H1 (cell line): ENCODE results near the gene SNX27. TPM values are rescaled to one million over a fixed set of nuclear protein-coding genes. Genes with fewer than 3 reads are reported as not detected.

Experiments
- CTCF ChIA-PET: fragments of 300-600 bp; sonication (Branson Sonifier 250); formaldehyde crosslinking; loops from one replicate; lab custom pipeline; 2021; ENCODE audit not compliant: partially characterized antibody; lab: Charles Lee
- POLR2A ChIA-PET: fragments of 300-600 bp; sonication (Branson Sonifier 250); formaldehyde crosslinking; loops from one replicate; lab custom pipeline; 2021; ENCODE audit warnings: inconsistent platforms; ENCODE audit not compliant: partially characterized antibody; lab: Charles Lee
- DNase-seq, 2 experiments: peaks; one replicate each; pipeline versions ENCODE4 v3.0.0 to v3.0.0-alpha.2; 2010 to 2022; ENCODE audit warnings: low spot score in 2 of 2, low read depth in 1 of 2, mixed read lengths in 1 of 2
- FAIRE-seq: peaks from 2 replicates; lab custom pipeline; 2011; peaks lifted over from hg19 to GRCh38; lab: Jason Lieb, UNC
- H2AFZ ChIP-seq: 2 replicates; pipeline ENCODE4 v1.8.1; 2012; ENCODE audit warnings: low read length, inconsistent platforms
- H2AK5ac ChIP-seq: 2 replicates; pipeline ENCODE4 v1.6.1; 2013; ENCODE audit warnings: low read depth, low read length
- H2BK120ac ChIP-seq: replicated peaks from 2 replicates; pipeline ENCODE3; 2013; ENCODE audit warnings: low read depth, low read length, inconsistent platforms
- H2BK12ac ChIP-seq: 2 replicates; pipeline ENCODE4 v1.6.1; 2013; ENCODE audit warnings: low read depth, low read length
- H2BK15ac ChIP-seq: 2 replicates; pipeline ENCODE4 v1.6.1; 2013; ENCODE audit warnings: low read length
- H2BK20ac ChIP-seq: 2 replicates; pipeline ENCODE4 v1.6.1; 2013; ENCODE audit warnings: low read length
- H2BK5ac ChIP-seq: 2 replicates; pipeline ENCODE4 v1.6.1; 2013; ENCODE audit warnings: low read depth, low read length
- H3K14ac ChIP-seq: 2 replicates; pipeline ENCODE4 v1.6.1; 2013; ENCODE audit warnings: inconsistent platforms; ENCODE audit not compliant: insufficient read length
- H3K18ac ChIP-seq: 2 replicates; pipeline ENCODE4 v1.6.1; 2013; ENCODE audit warnings: low read length; ENCODE audit errors: extremely low read depth
- H3K23ac ChIP-seq: 2 replicates; pipeline ENCODE4 v1.6.1; 2013; ENCODE audit warnings: inconsistent platforms; ENCODE audit not compliant: insufficient read length
- H3K23me2 ChIP-seq: 2 replicates; pipeline ENCODE4 v1.6.1; 2013; ENCODE audit warnings: low read depth, low read length
- H3K27ac ChIP-seq: 2 replicates; pipeline ENCODE4 v1.6.1; 2011; ENCODE audit warnings: low read depth, low read length, inconsistent platforms
- H3K27me3 ChIP-seq, 4 experiments: replicated peaks in 1 of 4; 1 replicate in 1 of 4; 2 replicates in 3 of 4; pipeline versions ENCODE4 v1.6.1 to v1.8.1; 2011 to 2013; ENCODE audit warnings: low read length in 3 of 4, mild to moderate bottlenecking in 3 of 4, inconsistent platforms in 2 of 4, mixed read lengths in 2 of 4, moderate library complexity in 1 of 4; ENCODE audit not compliant: control insufficient read depth in 3 of 4, insufficient read depth in 3 of 4; ENCODE audit errors: extremely low read depth in 1 of 4
- H3K36me3 ChIP-seq, 4 experiments: 2 replicates each; pipeline versions ENCODE4 v1.6.1 to v1.8.1; 2011 to 2013; ENCODE audit warnings: mild to moderate bottlenecking in 4 of 4, low read length in 3 of 4, moderate library complexity in 2 of 4, control low read depth in 1 of 4, inconsistent platforms in 1 of 4; ENCODE audit not compliant: insufficient read depth in 4 of 4, control insufficient read depth in 2 of 4
- H3K4ac ChIP-seq: replicated peaks from 2 replicates; pipeline ENCODE3; 2013; ENCODE audit warnings: low read length, low read depth, mixed read lengths, inconsistent platforms; ENCODE audit not compliant: insufficient read length
- H3K4me1 ChIP-seq, 4 experiments: replicated peaks in 1 of 4; 1 replicate in 1 of 4; 2 replicates in 3 of 4; pipeline versions ENCODE4 v1.6.1 to v1.8.1; 2011 to 2013; ENCODE audit warnings: low read length in 3 of 4, inconsistent platforms in 2 of 4, mixed read lengths in 1 of 4; ENCODE audit not compliant: insufficient read depth in 4 of 4, control insufficient read depth in 3 of 4
- H3K4me2 ChIP-seq, 2 experiments: 2 replicates each; pipeline versions ENCODE4 v1.6.1 to v1.8.1; 2011 to 2013; ENCODE audit warnings: low read depth in 2 of 2, low read length in 2 of 2, control low read depth in 1 of 2, inconsistent platforms in 1 of 2, mild to moderate bottlenecking in 1 of 2; ENCODE audit not compliant: insufficient read depth in 1 of 2
- H3K4me3 ChIP-seq, 4 experiments: fragments of 200-600, 300-600 bp in 1 of 4; sonication (generic), shearing (Covaris generic), sonication (Bioruptor Twin) in 1 of 4; 2 replicates each; pipeline versions ENCODE4 v1.5.1 to v1.8.1; 2011 to 2016; ENCODE audit warnings: low read length in 4 of 4, low read depth in 3 of 4, control low read depth in 2 of 4, inconsistent platforms in 2 of 4, mild to moderate bottlenecking in 2 of 4, mixed read lengths in 1 of 4, moderate library complexity in 1 of 4; ENCODE audit not compliant: insufficient read depth in 2 of 4; ENCODE audit errors: extremely low read depth in 1 of 4
- H3K56ac ChIP-seq: replicated peaks from 2 replicates; pipeline ENCODE3; 2013; ENCODE audit warnings: low read depth, mild to moderate bottlenecking, mixed read lengths, low read length, inconsistent platforms; ENCODE audit not compliant: insufficient read length
- H3K79me1 ChIP-seq: 2 replicates; pipeline ENCODE4 v1.6.1; 2013; ENCODE audit warnings: low read depth, low read length, control low read depth
- H3K79me2 ChIP-seq, 2 experiments: 2 replicates each; pipeline versions ENCODE4 v1.6.1 to v1.8.1; 2012 to 2013; ENCODE audit warnings: low read length in 2 of 2, mild to moderate bottlenecking in 2 of 2, inconsistent platforms in 1 of 2; ENCODE audit not compliant: insufficient read depth in 2 of 2, control insufficient read depth in 1 of 2
- H3K9ac ChIP-seq, 4 experiments: replicated peaks in 1 of 4; 1 replicate in 1 of 4; 2 replicates in 3 of 4; pipeline versions ENCODE4 v1.6.1 to v1.8.1; 2011 to 2013; ENCODE audit warnings: low read depth in 3 of 4, low read length in 3 of 4, control low read depth in 2 of 4, mild to moderate bottlenecking in 2 of 4, moderate library complexity in 2 of 4, inconsistent platforms in 1 of 4; ENCODE audit errors: extremely low read depth in 1 of 4
- H3K9me3 ChIP-seq, 2 experiments: 2 replicates each; pipeline versions ENCODE4 v1.6.1 to v1.8.1; 2012 to 2013; ENCODE audit warnings: mild to moderate bottlenecking in 2 of 2, moderate library complexity in 2 of 2, control low read depth in 1 of 2, inconsistent platforms in 1 of 2, low read depth in 1 of 2, low read length in 1 of 2, mixed read lengths in 1 of 2; ENCODE audit not compliant: insufficient read depth in 2 of 2
- H4K20me1 ChIP-seq, 2 experiments: replicated peaks in 1 of 2; 2 replicates each; pipeline versions ENCODE3 to v1.8.1; 2011 to 2013; ENCODE audit warnings: inconsistent platforms in 2 of 2, low read length in 2 of 2, mild to moderate bottlenecking in 1 of 2; ENCODE audit not compliant: insufficient read depth in 2 of 2, control insufficient read depth in 1 of 2
- H4K5ac ChIP-seq: 2 replicates; pipeline ENCODE4 v1.6.1; 2013; ENCODE audit warnings: low read length, low read depth, mixed read lengths, inconsistent platforms; ENCODE audit not compliant: insufficient read length
- H4K8ac ChIP-seq: 2 replicates; pipeline ENCODE4 v1.8.0; 2013; ENCODE audit warnings: mild to moderate bottlenecking, moderate library complexity, low read length, inconsistent platforms; ENCODE audit not compliant: insufficient read depth; ENCODE audit errors: extremely low read depth
- H4K91ac ChIP-seq: replicated peaks from 2 replicates; pipeline ENCODE3; 2013; ENCODE audit warnings: low read length, mixed read lengths, inconsistent platforms; ENCODE audit not compliant: insufficient read length
- CTCF ChIP-seq, 3 experiments: IDR thresholded peaks; 1 replicate in 2 of 3; 2 replicates in 1 of 3; pipeline versions ENCODE4 v1.5.1 to v1.6.1; 2011; ENCODE audit warnings: low read length in 3 of 3, mild to moderate bottlenecking in 3 of 3, inconsistent platforms in 2 of 3, low read depth in 1 of 3, moderate library complexity in 1 of 3; ENCODE audit not compliant: insufficient read depth in 1 of 3; ENCODE audit errors: control extremely low read depth in 1 of 3
- RAD21 ChIP-seq, 2 experiments: IDR thresholded peaks in 1 of 2; conservative IDR thresholded peaks in 1 of 2; 2 replicates each; pipeline ENCODE4 v1.6.1; 2011; ENCODE audit warnings: low read depth in 2 of 2, low read length in 2 of 2, improper control_type of control experiment in 1 of 2, inconsistent platforms in 1 of 2, mild to moderate bottlenecking in 1 of 2, moderate library complexity in 1 of 2
- WGBS, 2 experiments: shearing (Covaris generic) in 1 of 2; methylation state at CpG; one replicate each; pipeline versions ENCODE4 v1.1.6 to v1.1.7; 2013 to 2015; ENCODE audit warnings: low lambda C conversion rate in 2 of 2, mixed read lengths in 2 of 2, inconsistent platforms in 1 of 2, low coverage in 1 of 2, missing lambda C conversion rate in 1 of 2; ENCODE audit not compliant: insufficient replicate concordance in 2 of 2, insufficient coverage in 1 of 2, insufficient read length in 1 of 2; ENCODE audit errors: extremely low coverage in 1 of 2, missing lambda C conversion rate in 1 of 2; 5-methylcytosine and 5-hydroxymethylcytosine counted together
- polyA plus RNA-seq, 7 experiments: library from polyadenylated mRNA; depleted of rRNA in 3 of 7; stranded (reverse) in 5 of 7; unstranded in 2 of 7; fragments of >200 nt in 5 of 7; fragments of 200-250 nt in 2 of 7; gene quantifications; 1 replicate in 5 of 7; 2 replicates in 1 of 7; 4 replicates in 1 of 7; pipeline versions ENCODE4 v1.2.1 to v1.2.3, GENCODE V29; 2011 to 2013; ENCODE audit warnings: missing spikeins in 2 of 7, mixed read lengths in 2 of 7
- total RNA-seq: library from RNA; stranded (reverse); fragmentation: NEBNext Ultra II Directional; extraction: Animal tissue kit (Norgen Biotek cat#: 25700); gene quantifications from 2 replicates; pipeline ENCODE4 v1.2.1, GENCODE V29; 2021
- TF ChIP-seq, protein P1 (sequence below): IDR thresholded peaks from 2 replicates; pipeline ENCODE4 v1.6.1; 2011; ENCODE audit warnings: low read depth, mild to moderate bottlenecking, low read length; ENCODE audit not compliant: insufficient read depth

Gene SNX27
- total and polyA plus RNA-seq, 2 of the 8 experiments (the other 6 are each of a cell fraction or from before 2014, with no cell fraction given), result 23.4 to 65.4 TPM

DNA sequence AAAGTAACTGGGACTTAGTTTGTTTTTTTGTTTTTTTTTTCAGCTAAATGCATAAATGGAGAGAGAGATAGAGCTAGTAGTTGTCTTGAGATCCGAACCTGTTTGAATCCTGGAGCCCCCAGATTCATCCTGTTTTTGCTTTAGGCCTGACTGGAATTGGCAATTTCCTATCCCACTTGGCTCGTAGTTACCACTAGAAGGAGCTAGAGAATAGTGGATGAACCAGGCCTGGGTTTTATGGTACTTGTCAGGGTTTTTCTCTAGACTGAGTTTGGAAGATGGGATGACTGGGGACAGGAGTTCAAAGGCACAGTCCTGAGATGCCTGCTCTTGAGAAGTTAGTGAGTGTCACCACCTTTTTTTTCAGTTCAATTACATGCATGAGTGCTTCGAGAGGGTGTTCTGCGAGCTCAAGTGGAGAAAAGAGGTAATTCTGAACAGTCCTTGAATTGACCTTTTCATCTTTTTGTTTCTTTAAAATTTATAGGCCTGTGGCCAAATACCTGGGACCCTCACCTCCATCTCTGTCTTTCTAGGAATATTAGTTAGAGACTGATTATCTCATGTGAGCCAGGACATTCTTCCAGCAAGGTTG, 81.3 kb downstream of the SNX27 start:
- Histone ChIP-seq H3K23ac (no peak overlapping the region), H2BK15ac (no peak overlapping the region), H3K4ac (no peak overlapping the region), H3K9ac (no peak overlapping the region), H3K23me2 (no peaks in the 10 kb centered on the region), H3K56ac (no peak overlapping the region), H3K79me2 (no peaks in the 10 kb centered on the region), H2AFZ (no peak overlapping the region), H3K4me1 (no peaks in the 10 kb centered on the region), H2BK5ac (no peak overlapping the region), H2BK20ac (no peak overlapping the region), H4K5ac (no peak overlapping the region), H3K9me3 (no peaks in the 10 kb centered on the region), H3K4me2 (no peak overlapping the region), H3K36me3 (peaks cover 4 to 19% (median 11%) of the 10 kb centered on the region in 4 experiments), H3K79me1 (no peaks in the 10 kb centered on the region), H3K27ac (no peak overlapping the region), H4K20me1 (peaks cover 0 to 1% of the 10 kb centered on the region in 2 experiments), H3K27me3 (no peaks in the 10 kb centered on the region), H3K14ac (no peak overlapping the region), H2BK12ac (no peak overlapping the region), H4K91ac (no peak overlapping the region), H3K4me3 (no peak overlapping the region), H4K8ac (no peak overlapping the region), H2BK120ac (no peak overlapping the region), H2AK5ac (no peak overlapping the region), H3K18ac (no peak overlapping the region)
- ChIA-PET CTCF (interaction anchor here (0.6 to 9.3 kb wide), 24 partner anchors 9 to 392 kb away, joined by 3 to 90 read pairs (median 4); partner anchors contain the start of genes CELF3, MRPL9, RIIAD1 and RORC), POLR2A (interaction anchor here (1.8 kb wide), 1 partner anchor 22 kb away, joined by 4 read pairs; no protein-coding TSS in a partner anchor)
- DNase-seq, result no peak
- WGBS, 2 experiments, result 82% methylated on average over 4 of the region's 4 CpGs; no CpG with 5 or more reads in 1 of the 2 experiments
- peak; percentile 85 to 93 for TF ChIP-seq RAD21 (IDR thresholded peaks at IDR 0.05 in 1 of 2, conservative IDR thresholded peaks at IDR 0.05 in 1 of 2; ENCODE audit: low read depth in 2 of 2, low read length in 2 of 2)
- peak in 2 of 3 experiments; percentile 82 to 88; a peak in 3 of 4 replicates for TF ChIP-seq CTCF (IDR thresholded peaks at IDR 0.05; ENCODE audit: control extremely low read depth in 1 of 3, insufficient read depth in 1 of 3, low read depth in 1 of 3, low read length in 3 of 3)
- TF ChIP-seq, protein P1, sequence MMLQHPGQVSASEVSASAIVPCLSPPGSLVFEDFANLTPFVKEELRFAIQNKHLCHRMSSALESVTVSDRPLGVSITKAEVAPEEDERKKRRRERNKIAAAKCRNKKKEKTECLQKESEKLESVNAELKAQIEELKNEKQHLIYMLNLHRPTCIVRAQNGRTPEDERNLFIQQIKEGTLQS, result no peak
- FAIRE-seq, result peak; percentile 24
